OCI-LY3 (cell line): ENCODE results near the gene NUPR1.

Source experiments
- H2AFZ ChIP-seq: fragments of 200-600, 300-600 bp; shearing (Covaris generic); 2 replicates; pipeline ENCODE4 v1.6.0; 2014; ENCODE audit warnings: antibody characterized with exemption, low read depth, low read length
- H3K27ac ChIP-seq: fragments of 200-600, 300-600 bp; sonication (generic); 2 replicates; pipeline ENCODE4 v1.5.1; 2014; ENCODE audit warnings: mild to moderate bottlenecking, low read length, moderate library complexity, mixed read lengths
- H3K27me3 ChIP-seq: fragments of 200-600, 300-600 bp; sonication (generic); 2 replicates; pipeline ENCODE4 v1.6.1; 2014; ENCODE audit warnings: low read depth, low read length, mixed read lengths
- H3K36me3 ChIP-seq: fragments of 200-600, 300-600 bp; sonication (generic); replicated peaks from 2 replicates; pipeline ENCODE3; 2014; ENCODE audit warnings: low read depth, low read length, mixed read lengths
- H3K4me1 ChIP-seq: fragments of 300-600, 200-600 bp; sonication (generic); 2 replicates; pipeline ENCODE4 v1.6.1; 2014; ENCODE audit warnings: low read length, mixed read lengths
- H3K4me2 ChIP-seq: fragments of 200-600, 300-600 bp; sonication (generic); 2 replicates; pipeline ENCODE4 v1.6.1; 2014; ENCODE audit warnings: low read length, mixed read lengths
- H3K4me3 ChIP-seq: fragments of 300-600, 200-600 bp; sonication (generic); 2 replicates; pipeline ENCODE4 v1.5.1; 2014; ENCODE audit warnings: antibody characterized with exemption, mild to moderate bottlenecking, low read length, moderate library complexity
- H3K79me2 ChIP-seq: fragments of 300-600, 200-600 bp; shearing (Covaris generic); 2 replicates; pipeline ENCODE4 v1.6.1; 2014; ENCODE audit warnings: mild to moderate bottlenecking, low read length, mixed read lengths
- H3K9ac ChIP-seq: fragments of 300-600, 200-600 bp; shearing (Covaris generic); 2 replicates; pipeline ENCODE4 v1.6.0; 2014; ENCODE audit warnings: mild to moderate bottlenecking, low read length, moderate library complexity
- H3K9me3 ChIP-seq: fragments of 200-600, 300-600 bp; shearing (Covaris generic); 2 replicates; pipeline ENCODE4 v1.6.1; 2014; ENCODE audit warnings: low read length, mixed read lengths; ENCODE audit not compliant: insufficient read depth
- H4K20me1 ChIP-seq: fragments of 200-600, 300-600 bp; sonication (generic); 2 replicates; pipeline ENCODE4 v1.6.1; 2016; ENCODE audit warnings: low read length, mixed read lengths; ENCODE audit not compliant: insufficient read depth
- EZH2phosphoT487 ChIP-seq: fragments of 200-600 bp; shearing (Covaris generic); IDR thresholded peaks from 2 replicates; pipeline ENCODE4 v1.6.1; 2018; ENCODE audit warnings: antibody characterized with exemption, mixed run types, low read depth
- TF ChIP-seq, protein P1 (sequence below): fragments of 200-600, 300-600 bp; sonication (generic); IDR thresholded peaks from 2 replicates; pipeline ENCODE4 v1.5.1; 2014; ENCODE audit warnings: antibody characterized with exemption, low read length, low read depth

Gene NUPR1

DNA sequence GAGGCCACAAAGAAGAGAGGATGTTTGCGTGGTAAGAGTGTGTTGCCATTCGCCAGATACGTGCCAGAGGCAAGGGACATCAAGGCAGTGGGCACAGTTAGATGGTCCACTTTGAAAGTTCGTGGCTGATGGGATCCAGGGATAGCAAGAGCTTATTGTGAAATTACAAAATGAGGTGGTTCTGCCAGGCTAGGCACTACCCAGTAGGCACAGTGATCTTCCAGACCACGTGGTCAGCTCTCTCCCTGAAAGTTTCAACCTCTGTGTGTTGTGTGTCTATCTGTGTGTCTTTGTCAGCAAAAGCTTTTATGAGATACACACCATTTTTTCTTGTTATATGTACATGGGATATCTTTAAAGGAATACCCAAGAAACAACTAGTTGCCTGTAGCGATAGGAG lies 24.4 kb upstream of the NUPR1 start:
- Histone ChIP-seq H4K20me1 (no peaks in the 10 kb centered on the region; the same call in 1 of the 2 replicates), H3K36me3 (peaks cover 21% of the 10 kb centered on the region), H3K9ac (no peak overlapping the region), H3K4me2 (no peak overlapping the region), H3K4me1 (no peaks in the 10 kb centered on the region), H2AFZ (no peak overlapping the region), H3K9me3 (no peaks in the 10 kb centered on the region), H3K27me3 (no peaks in the 10 kb centered on the region), H3K27ac (no peak overlapping the region), H3K4me3 (no peak overlapping the region), H3K79me2 (peaks cover 15% of the 10 kb centered on the region)
- TF ChIP-seq EZH2phosphoT487, result no peak
- TF ChIP-seq, protein P1, sequence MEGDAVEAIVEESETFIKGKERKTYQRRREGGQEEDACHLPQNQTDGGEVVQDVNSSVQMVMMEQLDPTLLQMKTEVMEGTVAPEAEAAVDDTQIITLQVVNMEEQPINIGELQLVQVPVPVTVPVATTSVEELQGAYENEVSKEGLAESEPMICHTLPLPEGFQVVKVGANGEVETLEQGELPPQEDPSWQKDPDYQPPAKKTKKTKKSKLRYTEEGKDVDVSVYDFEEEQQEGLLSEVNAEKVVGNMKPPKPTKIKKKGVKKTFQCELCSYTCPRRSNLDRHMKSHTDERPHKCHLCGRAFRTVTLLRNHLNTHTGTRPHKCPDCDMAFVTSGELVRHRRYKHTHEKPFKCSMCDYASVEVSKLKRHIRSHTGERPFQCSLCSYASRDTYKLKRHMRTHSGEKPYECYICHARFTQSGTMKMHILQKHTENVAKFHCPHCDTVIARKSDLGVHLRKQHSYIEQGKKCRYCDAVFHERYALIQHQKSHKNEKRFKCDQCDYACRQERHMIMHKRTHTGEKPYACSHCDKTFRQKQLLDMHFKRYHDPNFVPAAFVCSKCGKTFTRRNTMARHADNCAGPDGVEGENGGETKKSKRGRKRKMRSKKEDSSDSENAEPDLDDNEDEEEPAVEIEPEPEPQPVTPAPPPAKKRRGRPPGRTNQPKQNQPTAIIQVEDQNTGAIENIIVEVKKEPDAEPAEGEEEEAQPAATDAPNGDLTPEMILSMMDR, result no peak

DNA sequence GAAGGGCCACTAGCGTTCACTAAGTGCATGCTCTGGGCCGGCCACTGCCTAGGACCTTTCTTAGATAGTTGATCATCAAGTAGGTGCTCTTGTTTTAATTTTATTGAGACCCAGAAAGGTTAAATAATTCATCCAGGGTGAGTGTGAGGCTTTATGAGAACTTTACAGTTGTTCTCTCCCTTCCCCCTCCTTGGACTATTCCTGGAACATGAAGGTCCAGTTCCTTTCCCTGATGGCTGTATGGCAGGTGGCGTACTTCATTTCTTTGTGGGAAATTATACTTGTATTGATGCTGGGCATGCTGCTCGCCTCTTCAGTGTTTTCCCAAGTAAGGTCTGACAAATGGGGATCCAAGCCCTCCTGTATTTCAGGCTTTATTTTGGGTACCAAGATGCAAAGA lies 23.4 kb upstream of the NUPR1 start:
- Histone ChIP-seq H3K79me2 (peaks cover 13% of the 10 kb centered on the region), H3K4me3 (no peak overlapping the region)

DNA sequence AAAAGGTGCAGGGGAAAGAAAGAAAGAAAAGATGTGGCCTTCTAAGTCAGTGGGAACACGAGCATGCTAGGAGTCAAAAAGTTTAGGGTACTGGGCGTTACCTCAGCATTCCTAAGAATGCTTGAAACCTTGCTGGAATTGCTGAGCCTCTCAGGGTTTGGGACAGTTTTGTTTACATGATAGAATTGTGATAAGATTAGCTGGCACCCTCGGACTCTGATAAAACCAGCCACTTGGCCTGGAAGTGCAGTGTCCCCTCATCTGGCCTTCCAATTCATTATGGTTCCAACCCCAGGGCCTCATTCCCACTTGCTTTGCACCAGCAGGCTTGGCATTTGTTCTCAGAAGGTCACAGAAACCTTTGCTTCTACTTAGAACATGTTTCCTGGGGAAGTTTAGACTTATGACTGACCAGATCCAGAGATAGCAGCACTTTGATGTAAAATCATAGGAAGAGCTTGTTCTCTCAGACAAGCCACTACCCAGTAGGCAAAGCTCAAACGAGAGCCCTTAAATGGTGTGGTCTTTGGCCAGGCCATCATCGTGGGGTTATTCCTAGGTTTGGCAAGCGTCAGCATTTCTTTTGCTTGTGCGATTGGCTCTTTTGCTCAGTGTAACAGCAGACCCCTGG lies 22.9 kb upstream of the NUPR1 start:
- no peak overlapping the region for H2AFZ ChIP-seq
- H3K27ac ChIP-seq, result no peak overlapping the region
- H4K20me1 ChIP-seq, result no peaks in the 10 kb centered on the region; the same call in 1 of the 2 replicates
- H3K27me3 ChIP-seq, result no peaks in the 10 kb centered on the region
- peaks cover 22% of the 10 kb centered on the region for H3K36me3 ChIP-seq
- H3K4me1 ChIP-seq, result peaks cover 5% of the 10 kb centered on the region
- H3K9ac ChIP-seq, result no peak overlapping the region
- no peak overlapping the region for H3K4me2 ChIP-seq
- TF ChIP-seq, protein P1, result no peak
- TF ChIP-seq EZH2phosphoT487, result no peak
- H3K79me2 ChIP-seq, result peaks cover 13% of the 10 kb centered on the region
- H3K4me3 ChIP-seq, result no peak overlapping the region
- no peaks in the 10 kb centered on the region for H3K9me3 ChIP-seq

More for the DNA sequence above, 23.4 kb upstream of the NUPR1 start:
- Histone ChIP-seq H4K20me1 (no peaks in the 10 kb centered on the region; the same call in 1 of the 2 replicates), H3K9me3 (no peaks in the 10 kb centered on the region), H3K36me3 (peaks cover 22% of the 10 kb centered on the region), H2AFZ (no peak overlapping the region), H3K9ac (no peak overlapping the region), H3K27me3 (no peaks in the 10 kb centered on the region), H3K4me2 (no peak overlapping the region), H3K27ac (no peak overlapping the region), H3K4me1 (no peaks in the 10 kb centered on the region)
- TF ChIP-seq, protein P1, result no peak
- TF ChIP-seq EZH2phosphoT487, result no peak

DNA sequence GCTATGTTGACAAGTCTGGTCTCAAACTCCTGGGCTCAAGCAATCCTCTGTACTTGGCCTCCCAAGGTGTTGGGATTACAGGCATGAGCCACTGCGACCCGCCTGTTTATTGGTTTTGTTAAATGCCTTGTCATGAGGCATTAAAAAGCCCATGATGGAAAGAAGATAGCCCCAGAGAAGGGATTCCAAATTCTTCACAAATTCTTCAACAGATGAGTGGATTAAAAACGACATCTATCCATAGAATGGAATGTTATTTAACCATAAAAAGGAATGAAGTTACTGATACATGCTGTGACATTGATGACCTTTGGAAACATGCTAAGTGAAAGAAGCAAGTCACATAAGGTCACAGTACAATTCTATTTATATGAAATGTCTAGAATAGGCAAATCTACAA lies 19.7 kb upstream of the NUPR1 start:
- H3K27me3 ChIP-seq, result no peaks in the 10 kb centered on the region
- no peak for TF ChIP-seq EZH2phosphoT487
- TF ChIP-seq, protein P1, result no peak
- H3K36me3 ChIP-seq, result peaks cover 26% of the 10 kb centered on the region
- H4K20me1 ChIP-seq, result no peaks in the 10 kb centered on the region; the same call in 1 of the 2 replicates
- H3K27ac ChIP-seq, result no peak overlapping the region
- no peak overlapping the region for H2AFZ ChIP-seq
- no peak overlapping the region for H3K9ac ChIP-seq
- peaks cover 21% of the 10 kb centered on the region for H3K79me2 ChIP-seq
- H3K4me3 ChIP-seq, result no peak overlapping the region
- no peak overlapping the region for H3K4me2 ChIP-seq
- H3K9me3 ChIP-seq, result no peaks in the 10 kb centered on the region
- peaks cover 22% of the 10 kb centered on the region for H3K4me1 ChIP-seq
